GM23338 (cell line): ENCODE measurements around the gene INPP5K. TPM values are rescaled to one million over a fixed set of nuclear protein-coding genes. Genes with fewer than 3 reads are reported as not detected.

Experiments
- ATAC-seq: fragments of 200-7000 bp; cut with Tn5 transposase; 3 replicates; pipeline ENCODE4 v1.9.1; 2020
- DNase-seq: peaks from one replicate; pipeline ENCODE4 v3.0.0-alpha.2; 2015; ENCODE audit warnings: low spot score
- H2AFZ ChIP-seq: fragments of 200-600 bp; sonication (generic); 2 replicates; pipeline ENCODE4 v1.8.0; 2016; ENCODE audit warnings: antibody characterized with exemption, mild to moderate bottlenecking, moderate library complexity
- H3F3A ChIP-seq: fragments of 200-600 bp; sonication (generic); replicated peaks from 2 replicates; pipeline ENCODE4 v1.8.0; 2017; ENCODE audit warnings: antibody characterized with exemption, mixed run types, low read depth
- H3K27ac ChIP-seq: fragments of 200-600 bp; sonication (generic); 2 replicates; pipeline ENCODE4 v1.6.1; 2016; ENCODE audit warnings: low read depth
- H3K27me3 ChIP-seq: fragments of 200-600 bp; sonication (generic); 2 replicates; pipeline ENCODE4 v1.8.0; 2016; ENCODE audit warnings: mild to moderate bottlenecking, mixed run types, moderate library complexity; ENCODE audit not compliant: insufficient read depth
- H3K36me3 ChIP-seq: fragments of 200-600 bp; sonication (generic); 2 replicates; pipeline ENCODE4 v1.8.0; 2016; ENCODE audit warnings: mild to moderate bottlenecking; ENCODE audit not compliant: insufficient read depth
- H3K4me1 ChIP-seq: fragments of 200-600 bp; sonication (generic); 2 replicates; pipeline ENCODE4 v1.8.0; 2016; ENCODE audit warnings: mild to moderate bottlenecking, moderate library complexity; ENCODE audit not compliant: insufficient read depth
- H3K4me2 ChIP-seq: fragments of 200-600 bp; sonication (generic); 2 replicates; pipeline ENCODE4 v1.7.1; 2017; ENCODE audit warnings: mixed run types
- H3K4me3 ChIP-seq: fragments of 200-600 bp; sonication (generic); 2 replicates; pipeline ENCODE4 v1.6.1; 2016; ENCODE audit warnings: mixed run types
- H3K79me2 ChIP-seq: fragments of 200-600 bp; sonication (generic); replicated peaks from 2 replicates; pipeline ENCODE4 v1.8.0; 2017; ENCODE audit warnings: mild to moderate bottlenecking; ENCODE audit not compliant: insufficient read depth
- H3K9me2 ChIP-seq: fragments of 200-600 bp; sonication (generic); 2 replicates; pipeline ENCODE4 v1.8.0; 2017; ENCODE audit not compliant: insufficient read depth
- H4K20me1 ChIP-seq: fragments of 200-600 bp; sonication (generic); replicated peaks from 2 replicates; pipeline ENCODE4 v1.8.0; 2017; ENCODE audit warnings: mild to moderate bottlenecking; ENCODE audit not compliant: insufficient read depth
- H3K27ac Mint-ChIP-seq: 2 replicates; pipeline ENCODE4 v1.8.0; 2020; ENCODE audit warnings: inconsistent platforms, mild to moderate bottlenecking, moderate library complexity, mixed read lengths
- H3K27me3 Mint-ChIP-seq: 3 replicates; pipeline ENCODE4 v1.8.0; 2022; ENCODE audit warnings: low read depth, mild to moderate bottlenecking, moderate library complexity, mixed read lengths, inconsistent platforms; ENCODE audit not compliant: insufficient read depth, poor library complexity
- H3K36me3 Mint-ChIP-seq: 3 replicates; pipeline ENCODE4 v1.8.0; 2021; ENCODE audit warnings: low read depth, mild to moderate bottlenecking, inconsistent platforms, moderate library complexity, mixed read lengths
- H3K4me1 Mint-ChIP-seq: 3 replicates; pipeline ENCODE4 v1.8.0; 2020; ENCODE audit warnings: mild to moderate bottlenecking, inconsistent platforms, mixed read lengths
- H3K4me3 Mint-ChIP-seq: 3 replicates; pipeline ENCODE4 v1.8.0; 2021; ENCODE audit warnings: moderate library complexity, mild to moderate bottlenecking, inconsistent platforms, mixed read lengths
- H3K9me3 Mint-ChIP-seq: 3 replicates; pipeline ENCODE4 v1.8.0; 2020; ENCODE audit warnings: moderate library complexity, mild to moderate bottlenecking, inconsistent platforms, mixed read lengths
- CREB1 ChIP-seq: fragments of 250-450 bp; sonication (Bioruptor Pico); IDR thresholded peaks from 2 replicates; pipeline ENCODE4 v1.5.0; 2020; ENCODE audit warnings: low read depth, mild to moderate bottlenecking, moderate library complexity
- CTCF ChIP-seq, 2 experiments: fragments of 200-600 bp in 1 of 2; sonication (generic) in 1 of 2; conservative IDR thresholded peaks; 2 replicates each; pipeline versions ENCODE4 v1.5.1 to v1.6.1; 2016 to 2017; ENCODE audit warnings: antibody characterized with exemption in 2 of 2, low read depth in 2 of 2, mild to moderate bottlenecking in 2 of 2, moderate library complexity in 1 of 2
- ETS1 ChIP-seq: IDR thresholded peaks from 2 replicates; pipeline ENCODE4 v1.6.1; 2016; ENCODE audit warnings: antibody characterized with exemption
- EZH2 ChIP-seq: fragments of 200-600 bp; sonication (generic); IDR thresholded peaks from one replicate; pipeline ENCODE4 v1.8.0; 2017; ENCODE audit warnings: antibody characterized with exemption, mild to moderate bottlenecking, low read depth; ENCODE audit not compliant: unreplicated experiment
- EZH2phosphoT487 ChIP-seq: fragments of 200-600 bp; sonication (generic); IDR thresholded peaks from one replicate; pipeline ENCODE4 v1.8.1; 2018; ENCODE audit warnings: antibody characterized with exemption; ENCODE audit not compliant: unreplicated experiment
- JUNB ChIP-seq: IDR thresholded peaks from one replicate; pipeline ENCODE4 v1.6.1; 2016; ENCODE audit warnings: antibody characterized with exemption; ENCODE audit not compliant: unreplicated experiment
- POLR2AphosphoS5 ChIP-seq: IDR thresholded peaks from 2 replicates; pipeline ENCODE4 v1.6.1; 2016; ENCODE audit warnings: antibody characterized with exemption, low read depth
- REST ChIP-seq: IDR thresholded peaks from one replicate; pipeline ENCODE4 v1.6.1; 2018; ENCODE audit warnings: antibody characterized with exemption; ENCODE audit not compliant: unreplicated experiment
- STAT1 ChIP-seq: IDR thresholded peaks from one replicate; pipeline ENCODE4 v1.6.1; 2016; ENCODE audit warnings: antibody characterized with exemption; ENCODE audit not compliant: unreplicated experiment
- ZNF114 ChIP-seq: fragments of 250-450 bp; sonication (Bioruptor Pico); IDR thresholded peaks from 2 replicates; pipeline ENCODE4 v1.5.0; 2020; ENCODE audit warnings: mild to moderate bottlenecking, moderate library complexity
- ZNF462 ChIP-seq: fragments of 250-450 bp; sonication (Bioruptor Pico); IDR thresholded peaks from 2 replicates; pipeline ENCODE4 v1.5.0; 2020; ENCODE audit warnings: mild to moderate bottlenecking, moderate library complexity
- polyA plus RNA-seq: library from polyadenylated mRNA; unstranded; fragments of >200 nt; fragmentation: Nextera tagmentation; extraction: Ambion mirVana; gene quantifications from 2 replicates; pipeline ENCODE4 v1.2.1, GENCODE V29; 2016
- total RNA-seq: library from RNA; depleted of rRNA; stranded (reverse); fragments of >200 nt; shearing (Covaris generic); gene quantifications from 2 replicates; pipeline ENCODE4 v1.2.3, GENCODE V29; 2014

The INPP5K gene
- total and polyA plus RNA-seq, 2 experiments from 2014 or later, result 8.4 to 29.7 TPM

- Histone ChIP-seq H3K27ac (no peak overlapping the region), H3K79me2 (peaks cover 8% of the 10 kb centered on the region; the same call in 1 of the 2 replicates), H4K20me1 (no peaks in the 10 kb centered on the region; the same call in 1 of the 2 replicates), H3F3A (peaks cover 22% of the 10 kb centered on the region; the same call in 1 of the 2 replicates), H3K27me3 (peaks cover 23% of the 10 kb centered on the region), H2AFZ (no peak overlapping the region), H3K36me3 (no peaks in the 10 kb centered on the region), H3K9me2 (no peaks in the 10 kb centered on the region), H3K4me2 (no peak overlapping the region), H3K4me1 (peaks cover 11% of the 10 kb centered on the region), H3K4me3 (no peak overlapping the region)
- TF ChIP-seq POLR2AphosphoS5 (no peak), ZNF462 (CRISPR knock-in tag) (no peak), CREB1 (CRISPR knock-in tag) (no peak), JUNB (no peak), EZH2 (no peak), EZH2phosphoT487 (no peak), ETS1 (no peak), ZNF114 (CRISPR knock-in tag) (no peak), CTCF (conservative IDR thresholded peaks at IDR 0.05; ENCODE audit: low read depth in 2 of 2) (no peak), STAT1 (no peak), REST (no peak)
- Mint-ChIP-seq H3K27ac (no peak overlapping the region), H3K36me3 (no peaks in the 10 kb centered on the region), H3K4me1 (peaks cover 25% of the 10 kb centered on the region), H3K9me3 (no peaks in the 10 kb centered on the region; the same call in 2 of the 3 replicates), H3K27me3 (peaks cover 23% of the 10 kb centered on the region), H3K4me3 (peak overlapping the region; percentile 51)
- ATAC-seq (no peak), DNase-seq (no peak)
These were observed 23.0 kb downstream of the INPP5K start for GRCh38 chr17:1493291-1493980.
